MCF 10A (cell line): ENCODE measurements around the gene ATP5F1E. TPM values are rescaled to one million over a fixed set of nuclear protein-coding genes. Genes with fewer than 3 reads are reported as not detected.
"Not testable (repeated sequence)": the region's sequence is repeated elsewhere in the genome, so short reads cannot be mapped to it uniquely, and the experiment has no call there.

Source experiments
- BruUV-seq: library from RNA; stranded (reverse); fragments of 400-500 nt; replicated peaks from 2 replicates; lab custom pipeline; 2021; lab: Mats Ljungman, UMichigan
- CTCF ChIA-PET: fragments of 300-600 bp; sonication (Branson Sonifier 250); formaldehyde crosslinking; extraction: SDS; loops from one replicate; lab custom pipeline; 2021; ENCODE audit warnings: antibody characterized with exemption, inconsistent platforms; lab: Yijun Ruan, JAX
- POLR2A ChIA-PET: fragments of 300-600, 350-650 bp; sonication (Branson Sonifier 250); formaldehyde crosslinking; extraction: SDS; loops from one replicate; lab custom pipeline; 2020; ENCODE audit warnings: antibody characterized with exemption, inconsistent platforms; lab: Yijun Ruan, JAX
- DNase-seq: peaks from one replicate; pipeline ENCODE4 v3.0.0-alpha.2; 2018; ENCODE audit not compliant: unreplicated experiment
- H3K27ac Mint-ChIP-seq: one replicate; pipeline ENCODE4 v1.8.0; 2022; ENCODE audit warnings: mild to moderate bottlenecking, low read depth, mixed read lengths; ENCODE audit not compliant: unreplicated experiment
- H3K27me3 Mint-ChIP-seq: one replicate; pipeline ENCODE4 v1.8.0; 2022; ENCODE audit warnings: mixed read lengths; ENCODE audit not compliant: insufficient read depth, unreplicated experiment
- H3K36me3 Mint-ChIP-seq: one replicate; pipeline ENCODE4 v1.8.0; 2022; ENCODE audit warnings: mild to moderate bottlenecking, moderate library complexity, mixed read lengths; ENCODE audit not compliant: insufficient read depth, unreplicated experiment
- H3K4me1 Mint-ChIP-seq: one replicate; pipeline ENCODE4 v1.8.0; 2022; ENCODE audit warnings: mixed read lengths; ENCODE audit not compliant: insufficient read depth, unreplicated experiment
- H3K4me3 Mint-ChIP-seq: one replicate; pipeline ENCODE4 v1.8.0; 2022; ENCODE audit warnings: mild to moderate bottlenecking, moderate library complexity, mixed read lengths; ENCODE audit not compliant: unreplicated experiment
- H3K9me3 Mint-ChIP-seq: one replicate; pipeline ENCODE4 v1.8.0; 2022; ENCODE audit warnings: mixed read lengths; ENCODE audit not compliant: unreplicated experiment
- CTCF ChIP-seq: fragments of 200-600 bp; IDR thresholded peaks from one replicate; pipeline ENCODE4 v1.8.0; 2022; ENCODE audit warnings: antibody characterized with exemption, mild to moderate bottlenecking; ENCODE audit not compliant: unreplicated experiment
- intact Hi-C: fragments of 100-400 bp; cut with micrococcal nuclease; formaldehyde crosslinking; loops from 2 replicates; pipeline ENCODE4 v1.14.1; 2022
- total RNA-seq: library from RNA; stranded (reverse); gene quantifications from 2 replicates; pipeline ENCODE4 v1.2.3, GENCODE V29; 2022

Gene ATP5F1E
- total RNA-seq, 1 experiment from 2014 or later: 69.7 TPM

DNA sequence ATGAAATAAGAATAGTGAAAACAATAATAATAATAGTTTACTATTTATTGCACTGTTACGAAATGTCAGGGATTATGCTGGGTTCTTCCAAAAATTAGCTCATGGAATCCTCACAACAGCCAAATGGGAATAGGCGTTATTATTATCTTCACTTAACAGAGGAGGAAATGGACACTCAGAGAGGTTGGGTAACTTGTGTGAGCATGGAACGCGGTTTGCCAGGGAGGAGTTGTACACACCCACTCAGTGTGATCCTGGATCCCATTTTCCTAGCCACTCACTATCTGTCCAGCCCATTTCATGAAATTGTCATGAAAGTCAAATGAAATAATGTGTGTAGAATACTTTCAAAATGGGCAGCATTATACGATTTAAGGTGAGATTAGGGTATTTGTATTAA lies 46.5 kb downstream of the ATP5F1E start:
- Mint-ChIP-seq H3K4me3 (no peak overlapping the region), H3K27ac (no peak overlapping the region), H3K4me1 (peaks cover 21% of the 10 kb centered on the region), H3K36me3 (peaks cover 48% of the 10 kb centered on the region), H3K27me3 (no peaks in the 10 kb centered on the region), H3K9me3 (no peaks in the 10 kb centered on the region)
- DNase-seq: no peak
- TF ChIP-seq CTCF: no peak
- POLR2A ChIA-PET: interaction anchor here (1.0 kb wide), 1 partner anchor 92 kb away, joined by 3 read pairs; no protein-coding TSS in a partner anchor
- CTCF ChIA-PET: interaction anchor here (1.1 kb wide), 1 partner anchor 19 kb away, joined by 3 read pairs; no protein-coding TSS in a partner anchor
- BruUV-seq: no TSS peak
- intact Hi-C loops: no loop called here

- Mint-ChIP-seq H3K27ac (peak overlapping the region; percentile 68), H3K36me3 (peaks cover 38% of the 10 kb centered on the region), H3K4me3 (no peak overlapping the region), H3K9me3 (no peaks in the 10 kb centered on the region), H3K27me3 (no peaks in the 10 kb centered on the region), H3K4me1 (peaks cover 21% of the 10 kb centered on the region)
- ChIA-PET CTCF (interaction anchor here (0.8 to 1.1 kb wide), 2 partner anchors 20 to 145 kb away, joined by 3 read pairs; no protein-coding TSS in a partner anchor), POLR2A (interaction anchor here (0.8 to 1.3 kb wide), 2 partner anchors 10 to 39 kb away, joined by 3 to 5 read pairs; no protein-coding TSS in a partner anchor)
- no peak for TF ChIP-seq CTCF
- no peak for DNase-seq
- intact Hi-C loops: no loop called here
- no TSS peak for BruUV-seq
Observed at GRCh38 chr20:58984691-58985090, 47.4 kb downstream of the ATP5F1E start.

- H3K4me3 Mint-ChIP-seq, H3K27me3 Mint-ChIP-seq, H3K27ac Mint-ChIP-seq, DNase-seq, intact Hi-C loops, H3K9me3 Mint-ChIP-seq, BruUV-seq: not testable (repeated sequence)
- Mint-ChIP-seq H3K36me3 (peaks cover 22% of the 10 kb centered on the region), H3K4me1 (peaks cover 21% of the 10 kb centered on the region)
- ChIA-PET CTCF (interaction anchor here (1.4 to 1.5 kb wide), 2 partner anchors 9 to 110 kb away, joined by 4 to 5 read pairs; no protein-coding TSS in a partner anchor), POLR2A (interaction anchor here (0.8 to 3.3 kb wide), 6 partner anchors 10 to 98 kb away, joined by 4 to 27 read pairs (median 6); partner anchors contain the start of gene ATP5F1E)
Observed at GRCh38 chr20:58983115-58983468, 49.0 kb downstream of the ATP5F1E start.

DNA sequence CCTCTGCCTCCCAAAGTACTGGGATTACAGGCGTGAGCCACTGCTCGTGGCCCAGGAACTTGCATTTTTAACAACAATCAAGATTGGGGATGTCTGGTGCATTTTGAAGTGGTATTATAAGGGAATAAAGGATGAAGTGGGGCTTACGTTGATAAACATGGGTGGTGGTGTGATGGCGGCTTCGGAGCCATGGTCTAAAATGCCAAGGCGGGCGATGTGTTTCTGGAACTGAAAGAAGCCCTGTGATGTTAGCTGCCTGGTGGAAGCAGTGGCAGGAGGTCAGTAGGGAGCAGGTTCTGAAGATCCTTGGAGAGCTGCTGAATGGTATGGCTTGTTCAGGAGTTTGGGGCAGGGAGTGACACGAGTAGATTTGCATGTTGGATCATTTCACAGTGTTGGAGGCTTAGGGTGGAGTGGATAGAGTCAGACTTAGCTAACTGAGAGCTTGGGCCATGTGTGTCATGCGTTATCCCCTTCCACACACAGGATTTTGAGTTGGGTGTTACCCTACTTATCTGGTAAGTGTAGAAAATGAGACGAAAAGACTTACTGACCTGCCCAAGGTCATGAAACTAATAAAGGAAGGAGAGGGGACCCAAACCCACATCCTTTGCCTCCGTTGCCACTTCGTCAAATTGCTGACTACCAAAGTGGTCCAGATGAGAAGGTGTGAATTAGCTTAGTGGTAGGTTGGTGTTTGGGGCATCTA lies 49.6 kb downstream of the ATP5F1E start:
- BruUV-seq: TSS peak; percentile 45
- ChIA-PET POLR2A (interaction anchor here (0.5 to 3.3 kb wide), 13 partner anchors 11 to 239 kb away, joined by 3 to 27 read pairs (median 4); partner anchors contain the start of gene ATP5F1E), CTCF (interaction anchor here (0.6 to 1.5 kb wide), 5 partner anchors 8 to 306 kb away, joined by 3 to 5 read pairs (median 4); no protein-coding TSS in a partner anchor)
- intact Hi-C loops: no loop called here
- peak overlapping the region; percentile 54 for H3K27ac Mint-ChIP-seq
- no peak for TF ChIP-seq CTCF
- H3K4me3 Mint-ChIP-seq: peak overlapping the region; percentile 78
- peaks cover 21% of the 10 kb centered on the region for H3K4me1 Mint-ChIP-seq
- H3K36me3 Mint-ChIP-seq: peaks cover 17% of the 10 kb centered on the region
- H3K27me3 Mint-ChIP-seq: no peaks in the 10 kb centered on the region
- DNase-seq: no peak
- no peaks in the 10 kb centered on the region for H3K9me3 Mint-ChIP-seq
